ENCODE measurements around the gene ISLR.
"Not testable (repeated sequence)": the region's sequence is repeated elsewhere in the genome, so short reads cannot be mapped to it uniquely, and the experiment has no call there.

ISLR gene

GRCh38 chr15:74136814-74137536, 36.5 kb upstream of the ISLR start:
- no peak for DNase-seq (ENCODE audit: low read depth)

- DNase-seq (ENCODE audit: low read depth): no peak
These were observed 36.0 kb upstream of the ISLR start for GRCh38 chr15:74137537-74137894.

- DNase-seq (ENCODE audit: low read depth): no peak
These were observed 34.9 kb upstream of the ISLR start for GRCh38 chr15:74138642-74139041.

GRCh38 chr15:74141591-74141990, 31.9 kb upstream of the ISLR start:
- no peak for DNase-seq (ENCODE audit: low read depth)

- DNase-seq (ENCODE audit: low read depth): no peak
These were observed 29.2 kb upstream of the ISLR start for GRCh38 chr15:74144153-74144775.

GRCh38 chr15:74146277-74146800, 27.2 kb upstream of the ISLR start:
- DNase-seq (ENCODE audit: low read depth): no peak

GRCh38 chr15:74147051-74147450, 26.5 kb upstream of the ISLR start:
- DNase-seq (ENCODE audit: low read depth): no peak

GRCh38 chr15:74155766-74156417, 17.6 kb upstream of the ISLR start:
- no peak for DNase-seq (ENCODE audit: low read depth)

- no peak for DNase-seq (ENCODE audit: low read depth)
These were observed 16.7 kb upstream of the ISLR start for GRCh38 chr15:74156678-74157411.

GRCh38 chr15:74157868-74158827, 15.4 kb upstream of the ISLR start:
- DNase-seq (ENCODE audit: low read depth): no peak

GRCh38 chr15:74158855-74159650, 14.5 kb upstream of the ISLR start:
- DNase-seq (ENCODE audit: low read depth): no peak

GRCh38 chr15:74159773-74160172, 13.7 kb upstream of the ISLR start:
- DNase-seq (ENCODE audit: low read depth): no peak

GRCh38 chr15:74160390-74160789, 13.1 kb upstream of the ISLR start:
- not testable (repeated sequence) for DNase-seq (ENCODE audit: low read depth)

- DNase-seq (ENCODE audit: low read depth): not testable (repeated sequence)
These were observed 11.3 kb upstream of the ISLR start for GRCh38 chr15:74162195-74162536.

GRCh38 chr15:74165461-74165860, 8.0 kb upstream of the ISLR start:
- DNase-seq (ENCODE audit: low read depth): no peak

- no peak for DNase-seq (ENCODE audit: low read depth)
These were observed 5.6 kb upstream of the ISLR start for GRCh38 chr15:74167891-74168331.

GRCh38 chr15:74168711-74169126, 4.8 kb upstream of the ISLR start:
- no peak for DNase-seq (ENCODE audit: low read depth)

GRCh38 chr15:74170071-74170844, 3.3 kb upstream of the ISLR start:
- no peak for DNase-seq (ENCODE audit: low read depth)

- no peak for DNase-seq (ENCODE audit: low read depth)
These were observed 2.5 kb upstream of the ISLR start for GRCh38 chr15:74170875-74171578.
